Brain pericyte (primary cell): Measurements from ENCODE around the gene BCKDHA.
"Not testable (repeated sequence)": the region's sequence is repeated elsewhere in the genome, so short reads cannot be mapped to it uniquely, and the experiment has no call there.

Source experiments
- DNase-seq: peaks from one replicate; pipeline ENCODE4 v3.0.0-alpha.2; 2012; ENCODE audit warnings: low read depth, low spot score

Gene BCKDHA

GRCh38 chr19:41403181-41403970 is 5.8 kb downstream of the BCKDHA start:
- no peak for DNase-seq

DNA sequence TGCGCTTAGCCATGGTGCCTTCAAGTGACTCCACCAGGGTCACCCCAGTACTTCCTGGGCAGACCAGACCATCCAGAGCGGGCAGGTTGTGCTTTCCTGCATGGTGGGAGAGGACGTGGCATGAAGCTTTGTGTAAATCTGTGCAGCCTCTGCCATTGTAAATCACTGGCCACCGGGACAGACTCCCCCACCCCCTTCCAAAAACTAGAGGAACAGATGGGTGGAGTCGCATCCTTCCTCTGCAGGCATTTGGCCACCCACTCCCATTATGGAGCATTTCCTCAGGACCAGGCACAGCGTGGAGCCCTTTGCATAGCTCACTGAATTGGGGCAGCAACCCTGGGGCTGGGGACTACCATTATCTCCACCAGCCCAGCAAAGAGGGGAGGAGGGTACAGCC is 8.2 kb downstream of the BCKDHA start:
- DNase-seq, result no peak

GRCh38 chr19:41407271-41407670 is 9.7 kb downstream of the BCKDHA start:
- no peak for DNase-seq

DNA sequence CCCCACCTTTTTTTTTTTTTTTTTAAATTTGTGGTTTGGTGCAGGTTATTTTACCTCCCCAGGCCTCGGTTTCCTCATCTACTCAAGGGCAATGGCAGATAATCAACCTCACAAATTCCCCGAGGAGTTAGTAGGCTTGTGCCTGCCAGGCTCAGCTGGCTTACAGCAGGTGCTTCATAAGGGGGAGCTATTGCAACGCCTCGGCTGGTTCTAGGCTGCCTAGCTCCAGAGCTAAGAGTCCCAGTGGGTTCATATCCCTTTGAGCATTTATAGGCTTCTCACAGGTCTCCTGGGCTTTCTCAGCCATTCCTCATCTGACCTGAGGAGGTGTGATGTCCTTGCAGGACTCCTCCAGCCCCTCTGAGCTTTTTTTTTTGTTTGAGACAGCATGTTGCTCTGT is 10.6 kb downstream of the BCKDHA start:
- no peak for DNase-seq

DNA sequence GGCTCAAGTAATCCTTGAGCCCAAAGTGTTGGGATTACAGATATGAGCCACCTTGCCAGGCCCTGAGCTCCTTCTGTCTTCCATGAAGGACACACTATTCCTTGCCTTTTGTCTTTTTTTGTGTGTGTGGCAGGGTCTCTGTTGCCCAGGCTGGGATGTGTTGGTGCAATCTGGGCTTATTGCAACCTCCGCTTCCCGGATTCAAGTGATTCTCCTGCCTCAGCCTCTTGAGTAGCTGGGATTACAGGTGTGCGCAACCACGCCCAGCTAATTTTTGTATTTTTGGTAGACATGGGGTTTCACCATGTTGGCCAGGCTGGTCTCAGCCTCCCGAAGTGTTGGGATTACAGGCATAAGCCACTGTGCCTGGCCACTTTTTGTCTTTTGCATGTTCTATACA is 11.2 kb downstream of the BCKDHA start:
- DNase-seq, result not testable (repeated sequence)

DNA sequence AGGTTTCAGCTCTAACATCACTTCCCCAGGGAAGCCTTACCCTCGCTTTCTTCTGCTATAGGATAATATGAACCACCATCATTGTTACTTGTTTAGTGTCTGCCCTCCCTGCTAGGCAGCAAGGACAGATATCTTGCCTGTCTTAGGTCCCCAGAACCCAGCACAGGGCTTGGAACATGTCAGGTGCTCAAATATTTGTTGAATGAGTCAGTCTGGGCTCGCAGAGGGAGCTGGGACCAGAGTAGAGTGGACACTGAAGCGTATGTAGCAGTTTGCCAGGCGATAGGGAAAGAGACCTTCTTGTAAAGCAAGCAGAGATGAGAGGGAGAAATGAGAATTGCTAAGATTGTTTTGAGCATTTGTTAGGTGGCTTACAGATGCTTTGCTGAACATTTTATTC is 11.7 kb downstream of the BCKDHA start:
- no peak for DNase-seq

- DNase-seq, result no peak
These were observed 12.9 kb downstream of the BCKDHA start for GRCh38 chr19:41410336-41411054.

GRCh38 chr19:41411100-41411967 is 13.7 kb downstream of the BCKDHA start:
- no peak for DNase-seq

DNA sequence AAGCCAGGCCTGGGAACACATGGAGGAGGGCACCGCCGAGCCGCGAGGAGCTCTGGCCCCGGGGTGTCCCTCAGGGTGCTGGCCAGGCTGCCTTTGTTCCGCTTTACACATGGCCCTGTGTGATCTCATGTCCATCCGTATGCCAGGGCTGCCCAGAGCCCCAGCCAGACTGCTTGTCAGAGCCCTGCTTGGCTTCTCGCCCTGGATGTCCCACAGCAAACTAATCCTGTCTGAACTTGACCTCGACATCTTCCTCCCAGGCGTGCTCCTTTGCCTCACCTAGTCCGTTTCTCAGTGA is 14.3 kb downstream of the BCKDHA start:
- DNase-seq, result no peak

DNA sequence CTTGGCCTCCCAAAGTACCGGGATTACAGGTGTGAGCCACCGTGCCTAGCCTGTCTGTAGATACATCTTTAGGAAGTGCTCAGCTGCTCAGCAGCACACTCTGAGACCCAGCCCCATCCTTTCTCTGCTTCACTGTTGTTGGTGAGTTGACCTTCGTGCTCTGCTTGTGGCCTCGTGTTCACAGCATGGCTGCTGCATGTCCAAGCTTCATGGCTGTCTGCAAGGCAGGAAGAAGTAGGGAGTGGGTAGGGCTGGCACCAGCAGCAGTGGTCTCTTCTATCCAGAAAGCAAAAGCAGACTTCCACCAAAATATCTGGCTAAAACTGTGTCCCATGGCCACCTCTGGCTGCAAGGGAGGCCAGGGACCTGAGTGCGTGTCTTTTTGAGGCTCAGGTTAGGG is 15.3 kb downstream of the BCKDHA start:
- no peak for DNase-seq

GRCh38 chr19:41413947-41414346 is 16.3 kb downstream of the BCKDHA start:
- no peak for DNase-seq

DNA sequence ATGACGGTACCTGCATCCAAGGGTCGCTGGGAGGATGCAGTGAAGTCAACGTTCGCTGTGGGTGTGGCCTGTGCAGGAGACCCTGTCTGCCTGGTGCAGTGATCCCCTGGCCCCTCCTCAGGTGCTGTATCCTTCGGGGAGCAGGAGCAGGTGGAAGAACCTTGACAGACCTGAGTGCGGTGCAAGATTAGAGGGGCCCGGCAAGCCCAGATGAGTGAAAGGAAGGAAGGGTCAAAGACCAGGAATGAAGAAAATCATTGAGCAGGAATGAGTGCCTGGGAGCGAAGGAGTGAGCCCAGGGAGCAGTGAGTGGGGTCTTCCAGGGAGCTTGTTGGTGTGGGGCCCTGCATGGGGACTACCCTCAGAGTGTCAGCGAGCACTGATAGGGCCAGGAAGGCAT is 16.8 kb downstream of the BCKDHA start:
- DNase-seq, result no peak

DNA sequence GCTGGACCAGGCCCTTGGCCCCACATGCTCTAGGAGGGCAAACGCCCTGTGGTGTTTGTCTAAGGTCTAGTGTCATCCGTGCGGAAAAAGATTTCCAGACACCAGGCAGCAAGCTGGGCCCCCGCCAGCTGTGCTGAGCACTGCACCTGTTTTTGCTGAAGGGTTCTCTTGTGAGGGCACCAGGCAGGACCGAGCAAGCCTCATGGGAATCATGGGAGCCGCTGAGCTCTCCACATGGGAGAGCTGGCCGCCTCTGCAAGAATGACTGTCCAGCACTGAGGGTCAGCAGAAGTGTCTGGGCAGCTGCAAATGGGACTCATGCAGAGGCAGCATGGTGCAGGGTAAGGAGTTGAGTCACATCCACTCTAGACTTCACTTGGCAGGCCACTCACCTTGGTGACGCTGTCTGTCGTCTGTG is 17.5 kb downstream of the BCKDHA start:
- DNase-seq, result no peak

GRCh38 chr19:41416194-41416674 is 18.6 kb downstream of the BCKDHA start:
- DNase-seq, result no peak

GRCh38 chr19:41420101-41420880 is 22.7 kb downstream of the BCKDHA start:
- DNase-seq, result no peak

GRCh38 chr19:41421314-41421713 is 23.7 kb downstream of the BCKDHA start:
- DNase-seq, result no peak

DNA sequence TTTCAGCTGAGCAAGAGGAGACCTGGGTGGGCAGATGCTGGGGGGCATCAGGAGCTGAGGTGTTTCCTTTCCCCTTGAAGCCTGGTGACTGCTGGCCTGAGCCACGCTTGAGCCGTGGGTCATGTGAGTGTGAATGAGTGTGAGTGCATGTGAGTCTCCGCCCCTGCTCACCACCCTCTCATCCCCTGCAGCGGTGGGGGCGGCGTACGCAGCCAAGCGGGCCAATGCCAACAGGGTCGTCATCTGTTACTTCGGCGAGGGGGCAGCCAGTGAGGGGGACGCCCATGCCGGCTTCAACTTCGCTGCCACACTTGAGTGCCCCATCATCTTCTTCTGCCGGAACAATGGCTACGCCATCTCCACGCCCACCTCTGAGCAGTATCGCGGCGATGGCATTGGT is 24.4 kb downstream of the BCKDHA start:
- no peak for DNase-seq

DNA sequence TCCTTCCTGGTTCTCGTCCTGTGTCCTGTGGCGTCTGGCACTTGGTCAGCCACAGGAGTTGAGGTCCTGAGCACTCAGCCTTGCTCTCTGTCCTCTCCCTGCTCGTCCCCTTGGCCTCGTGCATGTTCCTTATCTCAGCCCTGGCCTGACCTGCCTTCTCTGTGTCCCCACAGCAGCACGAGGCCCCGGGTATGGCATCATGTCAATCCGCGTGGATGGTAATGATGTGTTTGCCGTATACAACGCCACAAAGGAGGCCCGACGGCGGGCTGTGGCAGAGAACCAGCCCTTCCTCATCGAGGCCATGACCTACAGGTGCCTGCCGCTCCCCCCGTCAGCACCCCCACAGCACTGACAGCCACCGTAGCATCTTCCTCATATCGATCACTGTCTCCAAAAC is 24.8 kb downstream of the BCKDHA start:
- no peak for DNase-seq

DNA sequence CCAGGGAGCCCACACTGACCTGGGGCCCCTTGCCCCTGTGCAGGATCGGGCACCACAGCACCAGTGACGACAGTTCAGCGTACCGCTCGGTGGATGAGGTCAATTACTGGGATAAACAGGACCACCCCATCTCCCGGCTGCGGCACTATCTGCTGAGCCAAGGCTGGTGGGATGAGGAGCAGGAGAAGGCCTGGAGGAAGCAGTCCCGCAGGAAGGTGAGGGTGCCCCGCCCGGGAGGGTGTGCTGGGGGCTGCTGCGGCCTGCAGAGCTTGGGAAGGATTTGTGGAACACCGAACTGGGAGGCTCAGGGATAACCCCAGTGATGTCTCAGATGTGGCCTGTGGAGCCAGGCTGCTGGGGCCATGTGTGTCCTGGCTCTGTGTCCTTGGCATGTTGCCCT is 25.3 kb downstream of the BCKDHA start:
- no peak for DNase-seq

- DNase-seq, result no peak
These were observed 26.9 kb downstream of the BCKDHA start for GRCh38 chr19:41424335-41425173.
